Pancreas (tissue), 10 donors: ENCODE measurements around the gene NR0B2. TPM values are rescaled to one million over a fixed set of nuclear protein-coding genes. Genes with fewer than 3 reads are reported as not detected.
A peak's percentile ranks its signal among the peaks of the same experiment; 100 is the strongest.

Experiments used
- ATAC-seq, 4 donors: fragments of 200-7000 bp; cut with Tn5 transposase; one replicate each; pipeline versions ENCODE4 v1.8.0 to v1.9.1; 2020; ENCODE audit warnings: mild to moderate bottlenecking in 4 of 4, moderate library complexity in 4 of 4
- DNase-seq, 6 donors: peaks; one replicate each; pipeline ENCODE4 v3.0.0-alpha.2; 2020
- FAIRE-seq: peaks from 2 replicates; lab custom pipeline; 2012; peaks lifted over from hg19 to GRCh38; lab: Jason Lieb, UNC
- H3K27ac ChIP-seq, 4 donors: fragments of 200-600 bp; sonication (generic); 1 replicate in 3 of 4; 2 replicates in 1 of 4; pipeline versions ENCODE4 v1.5.0 to v1.8.0; 2020
- H3K27me3 ChIP-seq, 4 donors: fragments of 200-600 bp; one replicate each; pipeline ENCODE4 v1.8.0; 2021
- H3K36me3 ChIP-seq, 3 donors: fragments of 200-600 bp; sonication (generic) in 1 of 3; one replicate each; pipeline versions ENCODE4 v1.5.0 to v1.8.0; 2020 to 2021
- H3K4me1 ChIP-seq, 3 donors: fragments of 200-600 bp; one replicate each; pipeline ENCODE4 v1.8.0; 2021
- H3K4me3 ChIP-seq, 4 donors: fragments of 200-600 bp; sonication (generic) in 2 of 4; one replicate each; pipeline versions ENCODE4 v1.5.0 to v1.8.0; 2020 to 2021
- H3K9me3 ChIP-seq, 4 donors: fragments of 200-600 bp; one replicate each; pipeline ENCODE4 v1.8.0; 2021
- CTCF ChIP-seq, 4 donors: fragments of 200-600 bp; sonication (generic) in 3 of 4; IDR thresholded peaks; one replicate each; pipeline versions ENCODE4 v1.5.0 to v1.8.0; 2021; ENCODE audit warnings: antibody characterized with exemption in 4 of 4
- WGBS, 2 donors: extraction: QIAGEN DNeasy Blood & Tissue Kit; methylation state at CpG; one replicate each; pipeline ENCODE4 v1.1.7; 2013; 5-methylcytosine and 5-hydroxymethylcytosine counted together
- intact Hi-C, 3 donors: fragments of 100-400 bp; cut with DNase I; formaldehyde crosslinking; loops; one replicate each; pipeline versions ENCODE4 v1.11.1 to v1.14.2; 2022
- polyA plus RNA-seq, 2 donors: library from polyadenylated mRNA; stranded (reverse); fragments of 200-250 nt; gene quantifications; one replicate each; pipeline ENCODE4 v1.2.3, GENCODE V29; 2013
- total RNA-seq, 6 donors: library from RNA; stranded (reverse); fragmentation: NEBNext Ultra II Directional in 4 of 6; extraction: Animal tissue kit (Norgen Biotek cat#: 25700) in 4 of 6; gene quantifications; one replicate each; pipeline versions ENCODE4 v1.2.1 to v1.2.4, GENCODE V29; 2021 to 2023
- donor health status: healthy with polysubstance abuse.
- donor health status: DM: no; HTN: no; CAD: no; lungs with moderate emphysema.
- donor health status: DM: no; HTN: no; CAD: no.
- donor health status: control.
- donor health status: control.
- donor health status: Bipolar disorder and iron deficiency.
- donor health status: DM: yes; HTN: yes; CAD: no.
- donor health status: DM: no; HTN: no; CAD: no.
- donor health status: DM: no; HTN: no; CAD: no.
- donor health status: DM: yes; HTN: yes; CAD: no.

The NR0B2 gene
- total and polyA plus RNA-seq, 8 donors: 7.5 to 37.5 (median 15.5) TPM

GRCh38 chr1:26900001-26900814 is 13.6 kb downstream of the NR0B2 start, which contains the start of gene GPATCH3:
Gene GPATCH3, minus strand, starts transcription at chr1:26900467. Its CDS starts 25 bp downstream, at chr1:26900442.
- intact Hi-C loops: no loop called here
- Histone ChIP-seq H3K36me3 (peaks cover 0 to 20% (median 6%) of the 10 kb centered on the region in 3 donors), H3K9me3 (no peaks in the 10 kb centered on the region), H3K4me3 (peak within 1 kb of the TSS; percentile 73 to 92 (median 84)), H3K27me3 (no peaks in the 10 kb centered on the region), H3K4me1 (peaks cover 7 to 23% (median 20%) of the 10 kb centered on the region in 3 donors), H3K27ac (peak within 1 kb of the TSS; percentile 35 to 83 (median 64))
- ATAC-seq (peak; percentile 92 to 97 (median 96)), DNase-seq (peak; percentile 88 to 97 (median 92)), FAIRE-seq (no peak)
- TF ChIP-seq CTCF (IDR thresholded peaks at IDR 0.05): no peak
- 0 to 1% methylated on average over 50 of the region's 50 CpGs for WGBS, 2 donors

- TF ChIP-seq CTCF (IDR thresholded peaks at IDR 0.05): no peak
- DNase-seq: no peak
- intact Hi-C loops: no loop called here
Observed at GRCh38 chr1:26897351-26897750, 16.4 kb downstream of the NR0B2 start.

GRCh38 chr1:26894263-26894662 is 19.5 kb downstream of the NR0B2 start:
- no peak for FAIRE-seq
- Histone ChIP-seq H3K9me3 (no peaks in the 10 kb centered on the region), H3K4me1 (peaks cover 3 to 8% (median 5%) of the 10 kb centered on the region in 3 donors), H3K36me3 (peaks cover 0 to 35% (median 6%) of the 10 kb centered on the region in 3 donors), H3K4me3 (no peak overlapping the region), H3K27me3 (no peaks in the 10 kb centered on the region), H3K27ac (no peak overlapping the region)
- TF ChIP-seq CTCF (IDR thresholded peaks at IDR 0.05): no peak
- ATAC-seq: no peak
- no peak for DNase-seq
- 92 to 93% methylated on average over 13 of the region's 13 CpGs for WGBS, 2 donors
- intact Hi-C loops: no loop called here

More at GRCh38 chr1:26897351-26897750, 16.4 kb downstream of the NR0B2 start:
- peaks cover 0 to 32% (median 6%) of the 10 kb centered on the region in 3 donors for H3K36me3 ChIP-seq
- 88 to 92% methylated on average over 9 of the region's 9 CpGs for WGBS, 2 donors
- no peaks in the 10 kb centered on the region for H3K9me3 ChIP-seq
- FAIRE-seq: no peak
- H3K27ac ChIP-seq: no peak overlapping the region
- no peak overlapping the region for H3K4me3 ChIP-seq
- H3K27me3 ChIP-seq: no peaks in the 10 kb centered on the region
- ATAC-seq: no peak
- H3K4me1 ChIP-seq: peaks cover 7 to 16% (median 11%) of the 10 kb centered on the region in 3 donors

- ATAC-seq: peak; percentile 33 to 50 (median 42)
- peak overlapping the region; percentile 82 to 97 (median 94) for H3K4me3 ChIP-seq
Observed at GRCh38 chr1:26890467-26890796, 23.3 kb downstream of the NR0B2 start.

More at GRCh38 chr1:26890467-26890796, 23.3 kb downstream of the NR0B2 start:
- peak overlapping the region; percentile 83 to 96 (median 88) for H3K27ac ChIP-seq
- no peak for DNase-seq
- FAIRE-seq: no peak
- WGBS, 2 donors: 1% methylated on average over 11 to 12 of the region's 12 CpGs
- TF ChIP-seq CTCF (IDR thresholded peaks at IDR 0.05): no peak
- H3K4me1 ChIP-seq: peaks cover 6 to 8% (median 8%) of the 10 kb centered on the region in 3 donors
- H3K9me3 ChIP-seq: no peaks in the 10 kb centered on the region
- intact Hi-C loops: no loop called here
- H3K27me3 ChIP-seq: no peaks in the 10 kb centered on the region
- H3K36me3 ChIP-seq: peaks cover 4 to 34% (median 9%) of the 10 kb centered on the region in 3 donors
